C4-2B (cell line): ENCODE data around the gene COMMD1.
A peak's percentile ranks its signal among the peaks of the same experiment; 100 is the strongest.

ENCODE experiments used
- H3K27ac ChIP-seq: fragments of 450-650 bp; 2 replicates; pipeline ENCODE4 v1.5.1; 2017
- ZFX ChIP-seq: fragments of 450-650 bp; IDR thresholded peaks from 2 replicates; pipeline ENCODE4 v1.6.1; 2017
- TF ChIP-seq, protein P1 (sequence below): fragments of 450-650 bp; conservative IDR thresholded peaks from 2 replicates; pipeline ENCODE4 v1.5.1; 2017; ENCODE audit warnings: mild to moderate bottlenecking

The COMMD1 gene

DNA sequence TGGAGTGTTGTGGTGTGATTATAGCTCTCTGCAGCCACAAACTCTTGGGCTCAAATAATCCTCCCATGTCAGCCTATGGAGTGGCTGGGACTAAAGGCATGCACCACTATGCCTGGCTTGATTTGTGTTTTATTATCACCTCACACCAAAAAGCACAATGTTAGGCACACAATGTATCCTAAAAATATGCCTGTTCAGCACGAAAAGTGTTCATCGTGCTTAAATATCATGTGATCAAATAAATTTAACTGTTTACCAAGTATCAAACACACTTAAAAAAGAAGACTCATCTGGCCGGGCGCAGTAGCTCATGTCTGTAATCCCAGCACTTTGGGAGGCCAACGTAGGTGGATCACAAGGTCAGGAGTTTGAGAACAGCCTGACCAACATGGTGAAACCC lies 22.6 kb upstream of the COMMD1 start:
- TF ChIP-seq, protein P1, sequence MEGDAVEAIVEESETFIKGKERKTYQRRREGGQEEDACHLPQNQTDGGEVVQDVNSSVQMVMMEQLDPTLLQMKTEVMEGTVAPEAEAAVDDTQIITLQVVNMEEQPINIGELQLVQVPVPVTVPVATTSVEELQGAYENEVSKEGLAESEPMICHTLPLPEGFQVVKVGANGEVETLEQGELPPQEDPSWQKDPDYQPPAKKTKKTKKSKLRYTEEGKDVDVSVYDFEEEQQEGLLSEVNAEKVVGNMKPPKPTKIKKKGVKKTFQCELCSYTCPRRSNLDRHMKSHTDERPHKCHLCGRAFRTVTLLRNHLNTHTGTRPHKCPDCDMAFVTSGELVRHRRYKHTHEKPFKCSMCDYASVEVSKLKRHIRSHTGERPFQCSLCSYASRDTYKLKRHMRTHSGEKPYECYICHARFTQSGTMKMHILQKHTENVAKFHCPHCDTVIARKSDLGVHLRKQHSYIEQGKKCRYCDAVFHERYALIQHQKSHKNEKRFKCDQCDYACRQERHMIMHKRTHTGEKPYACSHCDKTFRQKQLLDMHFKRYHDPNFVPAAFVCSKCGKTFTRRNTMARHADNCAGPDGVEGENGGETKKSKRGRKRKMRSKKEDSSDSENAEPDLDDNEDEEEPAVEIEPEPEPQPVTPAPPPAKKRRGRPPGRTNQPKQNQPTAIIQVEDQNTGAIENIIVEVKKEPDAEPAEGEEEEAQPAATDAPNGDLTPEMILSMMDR, result no peak
- no peak for TF ChIP-seq ZFX
- no peak overlapping the region for H3K27ac ChIP-seq

DNA sequence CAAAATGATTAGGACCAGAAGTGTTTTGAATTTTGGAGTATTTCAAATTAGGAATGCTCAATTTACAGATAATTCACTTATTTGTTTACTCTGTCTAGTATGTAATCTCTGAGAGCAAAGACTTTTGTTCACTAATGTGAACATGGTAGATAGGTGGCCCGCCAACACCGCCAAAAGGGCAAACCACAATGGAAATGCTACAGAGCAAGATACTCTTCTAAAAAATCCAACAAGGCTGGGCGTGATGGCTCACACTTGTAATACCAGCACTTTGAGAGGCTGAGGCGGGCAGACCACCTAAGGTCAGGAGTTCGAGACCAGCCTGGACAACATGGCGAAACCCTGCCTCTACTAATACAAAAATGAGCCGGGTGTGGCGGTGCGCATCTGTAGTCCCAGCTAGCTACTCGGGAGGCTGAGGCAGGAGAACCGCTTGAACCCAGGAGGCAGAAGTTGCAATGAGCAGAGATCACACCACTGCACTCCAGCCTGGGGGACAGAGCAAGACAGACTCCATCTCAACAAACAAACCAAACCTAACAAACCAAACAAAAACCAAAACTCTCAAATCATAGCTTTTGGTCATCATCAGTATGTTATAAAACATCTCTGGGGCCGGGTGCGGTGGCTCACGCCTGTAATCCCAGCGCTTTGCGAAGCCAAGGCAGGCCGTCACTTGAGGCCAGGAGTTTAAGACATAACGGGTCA lies 19.4 kb upstream of the COMMD1 start:
- H3K27ac ChIP-seq, result no peak overlapping the region
- TF ChIP-seq, protein P1, result no peak
- no peak for TF ChIP-seq ZFX

DNA sequence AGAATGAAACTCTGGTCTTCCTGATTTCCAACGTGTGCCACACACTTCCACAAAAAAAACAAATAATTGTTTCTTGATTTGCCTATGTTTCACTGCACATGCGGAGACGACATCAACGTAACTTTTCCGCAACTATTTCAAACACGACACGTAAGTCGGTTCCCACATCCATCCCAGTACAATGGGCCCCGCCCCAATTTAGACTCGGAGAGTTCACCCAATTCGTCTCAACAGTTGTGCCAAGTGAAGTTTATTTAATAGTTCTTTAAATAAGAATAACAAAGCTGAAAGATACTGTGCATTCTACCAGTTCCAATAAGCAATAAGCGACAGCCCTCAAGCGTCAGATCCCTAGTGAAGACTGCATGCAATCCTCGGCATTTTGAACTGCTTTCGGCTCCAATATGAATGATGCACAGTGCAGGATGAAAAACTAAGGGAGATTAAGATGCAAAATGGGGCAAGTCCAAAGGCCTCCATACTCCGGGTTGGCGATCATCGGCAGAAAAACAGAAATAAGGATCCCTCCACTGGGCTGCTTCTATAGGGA lies 17.7 kb upstream of the COMMD1 start:
- TF ChIP-seq ZFX, result no peak
- TF ChIP-seq, protein P1, result no peak
- peak overlapping the region; percentile 96 for H3K27ac ChIP-seq

DNA sequence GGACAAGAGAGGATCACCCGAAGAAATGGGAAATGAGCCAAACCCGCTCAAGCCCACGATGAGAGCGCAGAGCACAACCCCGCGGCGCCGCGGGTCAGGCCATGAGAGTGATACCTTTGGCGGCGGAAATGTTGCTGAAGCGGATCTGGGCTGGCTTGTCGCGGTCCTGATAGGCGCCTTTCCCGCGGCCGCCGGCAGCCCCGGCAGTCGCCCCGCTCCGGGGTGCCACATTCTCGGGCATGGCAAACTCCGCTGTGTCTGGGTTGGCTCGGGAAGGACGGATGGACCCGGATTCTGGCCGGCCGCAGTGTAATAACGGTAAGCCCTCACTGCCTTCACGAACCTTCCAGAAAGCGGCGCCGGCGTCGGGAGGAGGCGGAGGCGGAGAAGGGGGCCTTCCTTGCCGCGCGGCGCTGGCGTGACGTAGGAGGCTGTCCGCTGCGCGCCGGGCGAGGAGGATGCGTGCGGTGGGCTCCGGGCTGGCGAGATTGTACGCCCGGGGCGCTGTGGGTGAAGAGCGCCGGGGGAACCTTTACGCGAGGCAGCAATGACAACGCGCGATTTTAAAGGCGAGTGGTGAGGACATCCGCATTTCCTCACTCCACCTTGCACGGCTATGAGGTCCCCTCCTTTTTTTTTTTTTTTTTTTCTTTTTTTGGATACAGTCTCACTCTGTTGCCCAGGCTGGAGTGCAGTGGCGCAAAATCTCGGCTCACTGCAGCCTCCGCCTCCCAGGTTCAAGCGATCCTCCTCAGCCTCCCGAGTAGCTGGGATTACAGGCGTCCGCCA lies 17.0 kb upstream of the COMMD1 start, which contains the start of gene CCT4:
Gene CCT4, minus strand, starts transcription at position 390 of the 789 bp plus-strand sequence. Its CDS starts 149 bp downstream, at position 241.
- peak within 1 kb of the TSS; percentile 96 for H3K27ac ChIP-seq
- TF ChIP-seq, protein P1, result no peak
- peak; percentile 25; the same call in 1 of the 2 replicates for TF ChIP-seq ZFX

DNA sequence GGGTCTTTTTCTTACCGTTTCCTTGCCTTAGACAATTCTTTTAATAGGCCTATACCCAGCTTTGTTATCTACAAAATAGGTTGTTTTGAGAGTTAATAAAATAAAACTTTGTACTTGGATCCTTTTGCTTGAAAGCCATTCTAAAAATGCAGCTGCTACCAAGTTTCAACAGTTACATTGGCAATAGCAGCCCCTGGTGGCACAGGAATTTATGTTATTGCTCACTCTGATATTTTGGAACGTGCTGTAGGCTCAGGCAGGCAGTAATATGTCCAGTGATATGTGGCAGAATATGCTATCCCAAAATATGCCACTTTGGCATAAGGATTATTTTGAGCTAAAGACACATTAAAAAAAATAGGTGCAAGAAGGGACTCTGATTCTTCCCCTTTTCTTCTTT lies 6.7 kb upstream of the COMMD1 start:
- no peak for TF ChIP-seq ZFX
- TF ChIP-seq, protein P1, result peak; percentile 38
- no peak overlapping the region for H3K27ac ChIP-seq

DNA sequence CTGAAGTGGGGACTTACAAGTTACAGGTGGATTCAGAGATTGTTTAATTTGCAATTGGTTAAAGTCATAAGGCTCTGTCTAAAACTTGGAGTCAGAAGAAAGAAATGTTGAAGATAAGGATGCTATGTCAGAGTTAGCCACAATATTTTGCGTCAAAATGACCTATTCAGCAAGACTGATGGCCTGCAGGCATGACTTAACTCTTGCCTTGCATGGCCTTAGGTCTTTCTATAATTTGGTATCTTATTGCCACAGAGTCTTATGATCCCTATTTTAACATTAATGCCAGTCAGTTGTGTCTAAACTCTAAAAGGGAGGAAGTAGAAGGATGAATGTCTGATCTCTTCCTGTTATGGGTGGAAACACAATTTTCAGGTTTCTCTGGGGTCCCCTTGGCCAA lies 5.2 kb upstream of the COMMD1 start:
- no peak overlapping the region for H3K27ac ChIP-seq
- TF ChIP-seq, protein P1, result no peak
- no peak for TF ChIP-seq ZFX

DNA sequence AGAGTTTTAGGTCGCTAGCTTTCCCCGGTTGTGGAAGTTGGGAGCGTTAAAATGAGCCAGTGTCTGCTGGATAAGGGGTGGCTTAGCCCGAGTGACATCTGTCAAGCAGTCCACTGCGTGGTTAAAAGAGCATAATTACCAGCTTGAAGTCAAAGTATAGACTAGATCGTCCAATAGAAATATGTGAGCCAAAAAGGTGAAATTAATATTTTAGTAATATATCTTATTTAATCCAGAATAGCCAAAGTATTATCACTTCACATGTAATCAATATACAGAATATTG lies 654 bp downstream of the COMMD1 start:
- TF ChIP-seq ZFX, result no peak
- TF ChIP-seq, protein P1, result no peak
- H3K27ac ChIP-seq, result peak overlapping the region; percentile 50
